Caco-2 (cell line): ENCODE results near the gene SLC6A7. TPM values are rescaled to one million over a fixed set of nuclear protein-coding genes. Genes with fewer than 3 reads are reported as not detected.

ENCODE experiments used
- BruUV-seq: library from RNA; stranded (reverse); fragments of 400-500 nt; replicated peaks from 2 replicates; lab custom pipeline; 2021; lab: Mats Ljungman, UMichigan
- CTCF ChIA-PET: fragments of 300-600 bp; sonication (Branson Sonifier 250); formaldehyde crosslinking; loops from one replicate; lab custom pipeline; 2022; ENCODE audit warnings: antibody characterized with exemption; lab: Charles Lee
- POLR2A ChIA-PET: fragments of 300-600 bp; sonication (Branson Sonifier 250); formaldehyde crosslinking; loops from one replicate; lab custom pipeline; 2022; ENCODE audit warnings: antibody characterized with exemption; lab: Charles Lee
- DNase-seq, 2 experiments: peaks; one replicate each; pipeline versions ENCODE4 v3.0.0 to v3.0.0-alpha.2; 2020 to 2022
- H3K27me3 ChIP-seq: replicated peaks from 2 replicates; pipeline ENCODE4 v1.6.0; 2011; ENCODE audit warnings: low read length; ENCODE audit not compliant: control insufficient read depth, insufficient read depth
- H3K36me3 ChIP-seq: 2 replicates; pipeline ENCODE4 v1.5.1; 2011; ENCODE audit warnings: low read length; ENCODE audit not compliant: control insufficient read depth, insufficient read depth
- H3K4me1 ChIP-seq: fragments of 250-450 bp; sonication (Bioruptor Pico); 2 replicates; pipeline ENCODE4 v1.5.1; 2020; ENCODE audit warnings: mild to moderate bottlenecking
- H3K4me3 ChIP-seq: 2 replicates; pipeline ENCODE4 v1.5.1; 2011; ENCODE audit warnings: low read depth, mild to moderate bottlenecking, control low read depth, low read length
- H3K9me3 ChIP-seq: fragments of 250-450 bp; sonication (Bioruptor Pico); 2 replicates; pipeline ENCODE4 v1.5.1; 2020; ENCODE audit warnings: mild to moderate bottlenecking, moderate library complexity
- H3K27ac Mint-ChIP-seq: one replicate; pipeline ENCODE4 v1.8.0; 2022; ENCODE audit warnings: mixed read lengths; ENCODE audit not compliant: unreplicated experiment
- H3K27me3 Mint-ChIP-seq: one replicate; pipeline ENCODE4 v1.8.0; 2022; ENCODE audit warnings: mixed read lengths; ENCODE audit not compliant: insufficient read depth, unreplicated experiment
- H3K36me3 Mint-ChIP-seq: one replicate; pipeline ENCODE4 v1.8.0; 2022; ENCODE audit warnings: mild to moderate bottlenecking, mixed read lengths; ENCODE audit not compliant: insufficient read depth, unreplicated experiment
- H3K4me1 Mint-ChIP-seq: one replicate; pipeline ENCODE4 v1.8.0; 2022; ENCODE audit warnings: low read depth, mixed read lengths; ENCODE audit not compliant: unreplicated experiment
- H3K4me3 Mint-ChIP-seq: one replicate; pipeline ENCODE4 v1.8.0; 2022; ENCODE audit warnings: mild to moderate bottlenecking, moderate library complexity, mixed read lengths; ENCODE audit not compliant: unreplicated experiment
- H3K9me3 Mint-ChIP-seq: one replicate; pipeline ENCODE4 v1.8.0; 2022; ENCODE audit warnings: mixed read lengths; ENCODE audit not compliant: unreplicated experiment
- intact Hi-C: fragments of 100-400 bp; cut with micrococcal nuclease; formaldehyde crosslinking; loops from one replicate; pipeline ENCODE4 v1.10.0; 2022; ENCODE audit not compliant: unreplicated experiment
- total RNA-seq: library from RNA; stranded (reverse); gene quantifications from 2 replicates; pipeline ENCODE4 v1.2.3, GENCODE V29; 2022
- TF ChIP-seq, protein P1 (sequence below), 2 experiments: fragments of 200-600 bp in 1 of 2; IDR thresholded peaks; 1 replicate in 1 of 2; 2 replicates in 1 of 2; pipeline versions ENCODE4 v1.5.1 to v1.8.0; 2011 to 2022; ENCODE audit warnings: antibody characterized with exemption in 1 of 2, control low read depth in 1 of 2, inconsistent platforms in 1 of 2, low read depth in 1 of 2, low read length in 1 of 2, mild to moderate bottlenecking in 1 of 2, moderate library complexity in 1 of 2; ENCODE audit not compliant: insufficient read depth in 1 of 2, severe bottlenecking in 1 of 2, unreplicated experiment in 1 of 2

SLC6A7 gene
- total RNA-seq, 1 experiment from 2014 or later: not detected

DNA sequence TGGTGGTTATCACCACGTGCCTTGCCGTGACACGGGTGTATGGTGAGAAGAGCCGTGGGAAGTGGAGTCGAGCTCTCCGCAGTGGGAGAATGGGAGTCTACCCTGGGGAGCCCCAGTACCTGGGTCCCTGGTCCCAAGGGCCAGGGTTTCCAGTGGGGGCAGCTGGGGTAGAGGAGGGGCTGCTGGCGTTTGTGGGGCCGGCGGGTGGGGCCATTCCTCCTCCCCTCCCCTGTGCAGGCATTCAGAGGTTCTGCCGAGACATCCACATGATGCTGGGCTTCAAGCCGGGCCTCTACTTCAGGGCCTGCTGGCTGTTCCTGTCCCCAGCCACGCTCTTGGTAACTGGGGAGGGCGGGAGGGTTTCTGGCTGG lies 14.7 kb downstream of the SLC6A7 start:
- no peaks in the 10 kb centered on the region for H3K9me3 ChIP-seq
- no peaks in the 10 kb centered on the region for H3K36me3 ChIP-seq
- no peak for DNase-seq
- peaks cover 6% of the 10 kb centered on the region for H3K4me1 Mint-ChIP-seq
- no peaks in the 10 kb centered on the region for H3K9me3 Mint-ChIP-seq
- no peaks in the 10 kb centered on the region for H3K27me3 ChIP-seq
- TF ChIP-seq, protein P1, sequence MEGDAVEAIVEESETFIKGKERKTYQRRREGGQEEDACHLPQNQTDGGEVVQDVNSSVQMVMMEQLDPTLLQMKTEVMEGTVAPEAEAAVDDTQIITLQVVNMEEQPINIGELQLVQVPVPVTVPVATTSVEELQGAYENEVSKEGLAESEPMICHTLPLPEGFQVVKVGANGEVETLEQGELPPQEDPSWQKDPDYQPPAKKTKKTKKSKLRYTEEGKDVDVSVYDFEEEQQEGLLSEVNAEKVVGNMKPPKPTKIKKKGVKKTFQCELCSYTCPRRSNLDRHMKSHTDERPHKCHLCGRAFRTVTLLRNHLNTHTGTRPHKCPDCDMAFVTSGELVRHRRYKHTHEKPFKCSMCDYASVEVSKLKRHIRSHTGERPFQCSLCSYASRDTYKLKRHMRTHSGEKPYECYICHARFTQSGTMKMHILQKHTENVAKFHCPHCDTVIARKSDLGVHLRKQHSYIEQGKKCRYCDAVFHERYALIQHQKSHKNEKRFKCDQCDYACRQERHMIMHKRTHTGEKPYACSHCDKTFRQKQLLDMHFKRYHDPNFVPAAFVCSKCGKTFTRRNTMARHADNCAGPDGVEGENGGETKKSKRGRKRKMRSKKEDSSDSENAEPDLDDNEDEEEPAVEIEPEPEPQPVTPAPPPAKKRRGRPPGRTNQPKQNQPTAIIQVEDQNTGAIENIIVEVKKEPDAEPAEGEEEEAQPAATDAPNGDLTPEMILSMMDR (IDR thresholded peaks at IDR 0.05; ENCODE audit: insufficient read depth in 1 of 2, low read depth in 1 of 2, low read length in 1 of 2, severe bottlenecking in 1 of 2, unreplicated experiment in 1 of 2): no peak
- no peak overlapping the region for H3K27ac Mint-ChIP-seq
- H3K4me3 ChIP-seq: no peak overlapping the region
- H3K27me3 Mint-ChIP-seq: no peaks in the 10 kb centered on the region
- ChIA-PET CTCF (no interaction called here), POLR2A (no interaction called here)
- H3K36me3 Mint-ChIP-seq: no peaks in the 10 kb centered on the region
- no peak overlapping the region for H3K4me3 Mint-ChIP-seq
- intact Hi-C loops: no loop called here
- H3K4me1 ChIP-seq: no peaks in the 10 kb centered on the region
- no TSS peak for BruUV-seq

DNA sequence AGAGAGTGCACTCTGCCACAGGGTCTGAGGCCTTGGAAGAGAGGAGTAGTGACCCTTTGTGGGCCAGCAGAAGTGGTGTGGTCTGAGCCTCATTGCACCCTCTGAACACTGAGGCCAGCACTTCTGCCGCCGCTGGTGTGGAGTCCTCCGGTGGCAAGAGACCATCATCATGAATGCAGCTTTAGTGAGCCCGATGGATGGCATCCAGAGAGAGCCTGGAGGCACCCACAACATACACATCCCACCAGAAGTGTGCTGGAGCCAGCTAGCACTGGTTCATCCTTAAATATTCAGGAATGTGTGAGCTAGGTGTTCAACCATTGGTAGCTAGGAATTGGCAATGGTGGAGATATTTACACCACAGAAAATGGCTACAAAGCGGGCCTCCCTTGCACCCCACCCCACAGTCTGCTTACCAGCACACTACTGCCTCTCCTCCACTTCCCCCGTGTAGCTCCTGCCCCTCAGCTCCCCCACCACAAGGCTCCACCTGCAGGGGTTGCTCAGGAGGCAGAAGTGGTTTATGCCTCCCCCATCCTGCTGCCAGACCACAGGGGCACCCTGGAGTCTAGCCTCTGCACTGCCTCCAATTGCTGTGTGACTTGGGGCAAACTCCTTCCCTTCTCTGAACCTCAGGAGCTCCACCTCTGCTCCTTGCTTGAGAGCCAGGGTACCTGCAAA lies 16.4 kb downstream of the SLC6A7 start:
- H3K9me3 ChIP-seq: no peaks in the 10 kb centered on the region
- H3K4me3 Mint-ChIP-seq: no peak overlapping the region
- no TSS peak for BruUV-seq
- TF ChIP-seq, protein P1 (IDR thresholded peaks at IDR 0.05; ENCODE audit: insufficient read depth in 1 of 2, low read depth in 1 of 2, low read length in 1 of 2, severe bottlenecking in 1 of 2, unreplicated experiment in 1 of 2): no peak
- peaks cover 7% of the 10 kb centered on the region for H3K4me1 ChIP-seq
- no peaks in the 10 kb centered on the region for H3K36me3 ChIP-seq
- H3K27me3 Mint-ChIP-seq: no peaks in the 10 kb centered on the region
- H3K36me3 Mint-ChIP-seq: no peaks in the 10 kb centered on the region
- ChIA-PET POLR2A (interaction anchor here (0.6 kb wide), 1 partner anchor 15 kb away, joined by 4 read pairs; no protein-coding TSS in a partner anchor), CTCF (interaction anchor here (0.7 kb wide), 1 partner anchor 161 kb away, joined by 3 read pairs; no protein-coding TSS in a partner anchor)
- no peaks in the 10 kb centered on the region for H3K9me3 Mint-ChIP-seq
- peaks cover 20% of the 10 kb centered on the region for H3K4me1 Mint-ChIP-seq
- no peak overlapping the region for H3K27ac Mint-ChIP-seq
- no peaks in the 10 kb centered on the region for H3K27me3 ChIP-seq
- no peak for DNase-seq
- H3K4me3 ChIP-seq: no peak overlapping the region
- intact Hi-C loops: no loop called here

DNA sequence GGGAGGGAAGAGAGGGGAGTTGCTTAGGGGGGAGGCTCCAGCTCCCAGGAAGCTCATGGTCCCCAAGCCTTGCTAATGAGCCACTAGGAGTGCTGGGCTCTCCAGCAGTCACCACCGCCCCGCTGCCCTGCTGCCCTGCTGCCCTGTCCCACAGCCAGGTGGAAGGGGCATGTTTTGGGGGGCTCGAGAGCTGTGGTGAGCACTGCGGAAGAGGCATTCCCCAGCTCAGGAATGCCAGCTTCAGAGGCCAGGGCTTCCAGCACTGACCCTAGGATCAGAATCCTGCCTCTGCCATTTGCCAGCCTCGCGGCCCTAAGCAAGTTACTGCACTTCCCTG lies 16.9 kb downstream of the SLC6A7 start:
- no peak overlapping the region for H3K4me3 ChIP-seq
- TF ChIP-seq, protein P1 (IDR thresholded peaks at IDR 0.05; ENCODE audit: insufficient read depth in 1 of 2, low read depth in 1 of 2, low read length in 1 of 2, severe bottlenecking in 1 of 2, unreplicated experiment in 1 of 2): no peak
- POLR2A ChIA-PET: no interaction called here
- DNase-seq: no peak
- CTCF ChIA-PET: interaction anchor here (0.7 kb wide), 1 partner anchor 162 kb away, joined by 3 read pairs; no protein-coding TSS in a partner anchor
- no peak overlapping the region for H3K27ac Mint-ChIP-seq
- BruUV-seq: no TSS peak
- peaks cover under 1% of the 10 kb centered on the region for H3K36me3 Mint-ChIP-seq
- intact Hi-C loops: no loop called here
- no peaks in the 10 kb centered on the region for H3K9me3 Mint-ChIP-seq
- H3K27me3 ChIP-seq: no peaks in the 10 kb centered on the region
- H3K27me3 Mint-ChIP-seq: no peaks in the 10 kb centered on the region
- H3K4me1 Mint-ChIP-seq: peaks cover 23% of the 10 kb centered on the region
- H3K4me1 ChIP-seq: peaks cover 12% of the 10 kb centered on the region
- H3K9me3 ChIP-seq: no peaks in the 10 kb centered on the region
- no peak overlapping the region for H3K4me3 Mint-ChIP-seq
- H3K36me3 ChIP-seq: no peaks in the 10 kb centered on the region
